Esophagus muscularis mucosa (tissue), 4 donors: ENCODE results near the gene MRGPRF. TPM values are rescaled to one million over a fixed set of nuclear protein-coding genes. Genes with fewer than 3 reads are reported as not detected.
A peak's percentile ranks its signal among the peaks of the same experiment; 100 is the strongest.
"Not testable (repeated sequence)": the region's sequence is repeated elsewhere in the genome, so short reads cannot be mapped to it uniquely, and the experiment has no call there.

Source experiments
- DNase-seq: peaks from one replicate; pipeline ENCODE4 v3.0.0-alpha.2; 2017; ENCODE audit errors: extremely low spot score
- H3K27ac ChIP-seq, 4 donors: fragments of 200-600 bp; sonication (generic); replicated peaks in 1 of 4; 1 replicate in 3 of 4; 2 replicates in 1 of 4; pipeline ENCODE4 v1.5.1; 2016 to 2019; ENCODE audit warnings: mild to moderate bottlenecking in 1 of 4
- H3K27me3 ChIP-seq, 4 donors: fragments of 200-600 bp; sonication (generic); one replicate each; pipeline versions ENCODE4 v1.5.1 to v1.6.0; 2016 to 2019
- H3K36me3 ChIP-seq, 4 donors: fragments of 200-600 bp; sonication (generic); one replicate each; pipeline ENCODE4 v1.5.1; 2016 to 2019
- H3K4me1 ChIP-seq, 4 donors: fragments of 200-600 bp; sonication (generic); one replicate each; pipeline ENCODE4 v1.5.1; 2016 to 2019
- H3K4me3 ChIP-seq, 4 donors: fragments of 200-600 bp; sonication (generic); 1 replicate in 2 of 4; 2 replicates in 2 of 4; pipeline ENCODE4 v1.5.1; 2016 to 2019; ENCODE audit warnings: mild to moderate bottlenecking in 4 of 4, moderate library complexity in 1 of 4
- H3K9me3 ChIP-seq, 4 donors: fragments of 200-600 bp; sonication (generic); 1 replicate in 3 of 4; 2 replicates in 1 of 4; pipeline ENCODE4 v1.5.1; 2016 to 2019
- EP300 ChIP-seq: sonication (generic); formaldehyde crosslinking; IDR thresholded peaks from one replicate; pipeline ENCODE4 v1.6.1; 2017; ENCODE audit warnings: antibody characterized with exemption
- POLR2A ChIP-seq: fragments of 450-650 bp; IDR thresholded peaks from one replicate; pipeline ENCODE4 v1.6.1; 2017; ENCODE audit warnings: antibody characterized with exemption, moderate library complexity, mild to moderate bottlenecking, low read depth
- POLR2AphosphoS5 ChIP-seq, 2 donors: sonication (generic); formaldehyde crosslinking; IDR thresholded peaks; one replicate each; pipeline ENCODE4 v1.6.1; 2017; ENCODE audit warnings: antibody characterized with exemption in 2 of 2
- WGBS: methylation state at CpG from one replicate; pipeline ENCODE4 v1.1.5; 2018; 5-methylcytosine and 5-hydroxymethylcytosine counted together
- intact Hi-C: fragments of 100-400 bp; cut with DNase I; formaldehyde crosslinking; loops from one replicate; pipeline ENCODE4 v1.15.1; 2023
- total RNA-seq, 4 donors: library from RNA; depleted of rRNA; stranded (reverse); fragments of >200 nt; gene quantifications; one replicate each; pipeline versions ENCODE4 v1.1.0 to v1.2.1, GENCODE V29; 2016
- TF ChIP-seq, protein P1 (sequence below), 3 experiments: fragments of 200-600 bp in 2 of 3; fragments of 450-650 bp in 1 of 3; sonication (generic) in 2 of 3; IDR thresholded peaks; one replicate each; pipeline ENCODE4 v1.5.1; 2017 to 2019; ENCODE audit warnings: antibody characterized with exemption in 3 of 3, mild to moderate bottlenecking in 2 of 3, moderate library complexity in 1 of 3

MRGPRF gene
- total RNA-seq, 4 donors from 2014 or later = 77.9 to 206 (median 126) TPM

DNA sequence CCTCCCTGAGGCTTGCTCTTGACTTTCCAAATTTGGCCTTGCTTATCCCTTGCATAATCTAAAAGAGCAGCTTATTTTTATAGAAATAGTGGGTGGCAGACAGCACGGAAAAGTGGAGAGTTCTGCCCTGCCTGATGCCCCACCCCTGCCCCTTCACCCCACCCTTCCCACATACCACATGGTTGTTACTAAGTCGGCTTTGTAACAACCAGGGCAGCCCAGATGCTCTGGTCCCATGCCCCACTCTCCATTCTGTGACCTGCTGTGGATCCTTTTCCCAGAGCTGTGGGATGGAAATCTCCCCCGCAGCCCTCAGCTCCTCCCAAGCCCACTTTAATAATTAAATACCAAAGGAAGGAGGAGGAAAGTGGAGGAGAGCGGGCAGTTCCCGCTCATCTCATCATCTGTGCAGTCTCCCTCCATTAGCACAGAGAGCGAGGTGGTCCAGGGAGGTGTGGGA lies 10.9 kb downstream of the MRGPRF start:
- peak overlapping the region; percentile 95 to 99 (median 97) for H3K27ac ChIP-seq
- TF ChIP-seq, protein P1, sequence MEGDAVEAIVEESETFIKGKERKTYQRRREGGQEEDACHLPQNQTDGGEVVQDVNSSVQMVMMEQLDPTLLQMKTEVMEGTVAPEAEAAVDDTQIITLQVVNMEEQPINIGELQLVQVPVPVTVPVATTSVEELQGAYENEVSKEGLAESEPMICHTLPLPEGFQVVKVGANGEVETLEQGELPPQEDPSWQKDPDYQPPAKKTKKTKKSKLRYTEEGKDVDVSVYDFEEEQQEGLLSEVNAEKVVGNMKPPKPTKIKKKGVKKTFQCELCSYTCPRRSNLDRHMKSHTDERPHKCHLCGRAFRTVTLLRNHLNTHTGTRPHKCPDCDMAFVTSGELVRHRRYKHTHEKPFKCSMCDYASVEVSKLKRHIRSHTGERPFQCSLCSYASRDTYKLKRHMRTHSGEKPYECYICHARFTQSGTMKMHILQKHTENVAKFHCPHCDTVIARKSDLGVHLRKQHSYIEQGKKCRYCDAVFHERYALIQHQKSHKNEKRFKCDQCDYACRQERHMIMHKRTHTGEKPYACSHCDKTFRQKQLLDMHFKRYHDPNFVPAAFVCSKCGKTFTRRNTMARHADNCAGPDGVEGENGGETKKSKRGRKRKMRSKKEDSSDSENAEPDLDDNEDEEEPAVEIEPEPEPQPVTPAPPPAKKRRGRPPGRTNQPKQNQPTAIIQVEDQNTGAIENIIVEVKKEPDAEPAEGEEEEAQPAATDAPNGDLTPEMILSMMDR (IDR thresholded peaks at IDR 0.05) = no peak
- peak in 1 of 2 donors; percentile 50 for TF ChIP-seq POLR2AphosphoS5 (IDR thresholded peaks at IDR 0.05)
- H3K36me3 ChIP-seq = peaks cover 9 to 36% (median 26%) of the 10 kb centered on the region in 4 donors
- H3K4me1 ChIP-seq = peaks cover 46 to 100% (median 98%) of the 10 kb centered on the region in 4 donors
- WGBS = 39% methylated on average over 6 of the region's 6 CpGs
- no peak for DNase-seq
- H3K27me3 ChIP-seq = no peaks in the 10 kb centered on the region
- intact Hi-C loops = loop anchor here (5.0 kb wide), 1 partner anchor 55 kb away; no protein-coding TSS in a partner anchor
- no peak overlapping the region for H3K4me3 ChIP-seq
- H3K9me3 ChIP-seq = no peaks in the 10 kb centered on the region

- intact Hi-C loops = loop anchor here (5.0 kb wide), 1 partner anchor 54 kb away; no protein-coding TSS in a partner anchor
- Histone ChIP-seq H3K4me1 (peaks cover 41 to 93% (median 91%) of the 10 kb centered on the region in 4 donors), H3K27ac (peak overlapping the region; percentile 95 to 99 (median 97)), H3K9me3 (no peaks in the 10 kb centered on the region), H3K36me3 (peaks cover 9 to 36% (median 26%) of the 10 kb centered on the region in 4 donors), H3K27me3 (no peaks in the 10 kb centered on the region), H3K4me3 (no peak overlapping the region)
- no peak for DNase-seq
- 63% methylated on average over 18 of the region's 23 CpGs for WGBS
- no peak for TF ChIP-seq POLR2A
- no peak for TF ChIP-seq EP300
- TF ChIP-seq, protein P1 (IDR thresholded peaks at IDR 0.05) = no peak
- no peak for TF ChIP-seq POLR2AphosphoS5 (IDR thresholded peaks at IDR 0.05)
These were observed 11.6 kb downstream of the MRGPRF start for GRCh38 chr11:69001243-69002081.

DNA sequence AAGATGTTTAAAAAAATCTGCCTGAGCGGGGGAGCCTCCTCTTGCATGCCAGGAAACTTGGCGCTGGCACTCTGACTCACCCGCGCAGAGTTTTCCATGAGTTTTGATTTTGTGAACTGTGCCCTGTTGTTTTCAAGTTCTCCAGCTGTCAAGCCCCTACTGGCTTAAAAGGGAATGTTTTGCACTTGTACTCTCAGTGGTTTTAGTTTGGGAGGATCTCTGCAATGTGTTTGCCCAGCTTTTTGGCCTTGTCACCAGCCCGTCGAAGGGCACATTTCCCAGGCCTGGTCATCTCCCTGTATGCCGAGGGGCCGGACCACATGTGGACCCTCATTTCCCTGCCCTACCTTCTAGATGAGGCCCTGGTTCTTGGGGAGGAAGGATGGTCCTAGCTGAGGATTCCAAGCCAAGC lies 12.2 kb downstream of the MRGPRF start:
- TF ChIP-seq POLR2A (no peak), EP300 (no peak), POLR2AphosphoS5 (IDR thresholded peaks at IDR 0.05) (peak; percentile 79 to 87)
- TF ChIP-seq, protein P1 (IDR thresholded peaks at IDR 0.05) = peak; percentile 30 to 75 (median 46)
- H3K36me3 ChIP-seq = peaks cover 5 to 30% (median 24%) of the 10 kb centered on the region in 4 donors
- no peak for DNase-seq
- no peaks in the 10 kb centered on the region for H3K27me3 ChIP-seq
- intact Hi-C loops = loop anchor here (5.0 kb wide), 1 partner anchor 54 kb away; no protein-coding TSS in a partner anchor
- 28% methylated on average over 8 of the region's 8 CpGs for WGBS
- H3K9me3 ChIP-seq = no peaks in the 10 kb centered on the region
- H3K27ac ChIP-seq = peak overlapping the region; percentile 95 to 99 (median 97)
- no peak overlapping the region for H3K4me3 ChIP-seq
- peaks cover 41 to 87% (median 85%) of the 10 kb centered on the region in 4 donors for H3K4me1 ChIP-seq

GRCh38 chr11:69000391-69000790 lies 12.7 kb downstream of the MRGPRF start:
- TF ChIP-seq POLR2A (no peak), POLR2AphosphoS5 (IDR thresholded peaks at IDR 0.05) (no peak), EP300 (no peak)
- TF ChIP-seq, protein P1 (IDR thresholded peaks at IDR 0.05) = no peak
- peaks cover 41 to 83% (median 81%) of the 10 kb centered on the region in 4 donors for H3K4me1 ChIP-seq
- no peaks in the 10 kb centered on the region for H3K9me3 ChIP-seq
- peaks cover under 1 to 25% (median 19%) of the 10 kb centered on the region in 4 donors for H3K36me3 ChIP-seq
- peak overlapping the region in 1 of 4 donors; percentile 14 for H3K4me3 ChIP-seq
- intact Hi-C loops = loop anchor here (5.0 kb wide), 1 partner anchor 53 kb away; no protein-coding TSS in a partner anchor
- WGBS = 38% methylated on average over 5 of the region's 5 CpGs
- H3K27me3 ChIP-seq = no peaks in the 10 kb centered on the region
- H3K27ac ChIP-seq = peak overlapping the region; percentile 95 to 99 (median 97)
- DNase-seq = no peak

GRCh38 chr11:68999748-69000355 lies 13.2 kb downstream of the MRGPRF start:
- DNase-seq, H3K27me3 ChIP-seq, H3K4me3 ChIP-seq, H3K9me3 ChIP-seq: not testable (repeated sequence)
- WGBS = 80% methylated on average over 12 of the region's 12 CpGs
- Histone ChIP-seq H3K36me3 (peaks cover 0 to 20% (median 14%) of the 10 kb centered on the region in 4 donors), H3K4me1 (peaks cover 41 to 77% (median 75%) of the 10 kb centered on the region in 4 donors), H3K27ac (peak overlapping the region; percentile 95 to 99 (median 97))
- intact Hi-C loops = loop anchor here (5.0 kb wide), 2 partner anchors 38 to 53 kb away; no protein-coding TSS in a partner anchor
